Measurements from ENCODE around the gene CNTRL.
"Not testable (repeated sequence)": the region's sequence is repeated elsewhere in the genome, so short reads cannot be mapped to it uniquely, and the experiment has no call there.

The CNTRL gene

DNA sequence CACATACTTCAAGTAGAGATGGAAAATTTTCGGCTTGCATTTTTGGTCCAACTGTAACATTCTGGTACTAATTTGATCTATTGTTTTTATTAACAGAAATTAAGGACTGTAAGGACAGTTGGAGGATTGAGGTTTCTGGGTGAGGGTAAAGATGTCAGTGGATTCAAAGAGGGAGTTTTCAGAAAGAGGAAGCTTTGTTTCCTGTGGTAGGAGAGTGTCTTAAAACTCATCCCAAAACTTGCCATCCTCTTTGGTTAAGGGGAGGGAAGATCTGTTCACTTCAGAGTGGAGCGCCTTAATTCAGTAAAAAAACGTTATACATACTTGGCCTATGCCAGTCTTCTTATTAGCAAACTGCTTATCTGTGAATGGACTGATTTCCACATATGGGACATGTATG is 13.8 kb downstream of the CNTRL start:
- TF ChIP-seq, protein P1, sequence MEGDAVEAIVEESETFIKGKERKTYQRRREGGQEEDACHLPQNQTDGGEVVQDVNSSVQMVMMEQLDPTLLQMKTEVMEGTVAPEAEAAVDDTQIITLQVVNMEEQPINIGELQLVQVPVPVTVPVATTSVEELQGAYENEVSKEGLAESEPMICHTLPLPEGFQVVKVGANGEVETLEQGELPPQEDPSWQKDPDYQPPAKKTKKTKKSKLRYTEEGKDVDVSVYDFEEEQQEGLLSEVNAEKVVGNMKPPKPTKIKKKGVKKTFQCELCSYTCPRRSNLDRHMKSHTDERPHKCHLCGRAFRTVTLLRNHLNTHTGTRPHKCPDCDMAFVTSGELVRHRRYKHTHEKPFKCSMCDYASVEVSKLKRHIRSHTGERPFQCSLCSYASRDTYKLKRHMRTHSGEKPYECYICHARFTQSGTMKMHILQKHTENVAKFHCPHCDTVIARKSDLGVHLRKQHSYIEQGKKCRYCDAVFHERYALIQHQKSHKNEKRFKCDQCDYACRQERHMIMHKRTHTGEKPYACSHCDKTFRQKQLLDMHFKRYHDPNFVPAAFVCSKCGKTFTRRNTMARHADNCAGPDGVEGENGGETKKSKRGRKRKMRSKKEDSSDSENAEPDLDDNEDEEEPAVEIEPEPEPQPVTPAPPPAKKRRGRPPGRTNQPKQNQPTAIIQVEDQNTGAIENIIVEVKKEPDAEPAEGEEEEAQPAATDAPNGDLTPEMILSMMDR (IDR thresholded peaks at IDR 0.05; ENCODE audit: low read depth, low read length), result no peak
- no peak overlapping the region for H3K4me3 ChIP-seq (replicated peaks in 1 of 2; ENCODE audit: low read depth in 2 of 2, low read length in 2 of 2)
- no peak for DNase-seq (ENCODE audit: low read depth in 2 of 2)

DNA sequence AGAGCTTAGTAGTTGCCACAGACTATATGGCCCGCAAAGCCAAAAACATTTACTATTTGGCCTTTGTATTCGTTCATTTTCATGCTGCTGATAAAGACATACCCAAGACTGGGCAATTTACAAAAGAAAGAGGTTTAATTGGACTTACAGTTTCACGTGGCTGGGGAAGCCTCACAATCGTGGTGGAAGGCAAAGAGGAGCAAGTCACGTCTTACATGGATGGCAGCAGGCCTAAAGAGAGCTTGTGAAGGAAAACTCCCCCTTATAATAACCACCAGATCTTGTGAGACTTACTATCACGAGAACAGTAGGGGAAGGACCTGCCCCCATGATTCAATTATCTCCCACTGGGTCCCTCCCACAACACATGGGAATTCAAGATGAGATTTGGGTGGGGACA is 16.0 kb downstream of the CNTRL start:
- DNase-seq (ENCODE audit: low read depth in 2 of 2), result not testable (repeated sequence)

DNA sequence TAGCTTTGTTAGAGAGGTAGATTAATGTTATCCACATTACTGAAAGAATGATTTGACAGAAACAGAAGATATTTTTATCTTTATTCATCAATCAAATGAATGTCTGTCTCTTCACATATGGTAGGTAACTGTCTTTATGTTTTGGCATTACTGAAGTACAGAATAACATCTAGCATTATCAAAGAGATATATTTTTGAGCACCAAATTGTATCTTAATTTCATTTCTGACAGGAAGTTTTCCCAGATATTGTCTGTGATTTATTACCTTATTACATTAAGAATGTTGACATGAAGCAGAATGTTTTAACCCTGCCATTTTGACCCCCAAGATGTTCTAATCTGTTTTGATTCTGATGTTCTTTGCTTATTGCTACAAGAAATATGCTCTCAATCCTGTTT is 20.3 kb downstream of the CNTRL start:
- no peak for DNase-seq (ENCODE audit: low read depth in 2 of 2)
- TF ChIP-seq, protein P1 (IDR thresholded peaks at IDR 0.05; ENCODE audit: low read depth, low read length), result no peak
- no peak overlapping the region for H3K4me3 ChIP-seq (replicated peaks in 1 of 2; ENCODE audit: low read depth in 2 of 2, low read length in 2 of 2)

More for the DNA sequence above, 16.0 kb downstream of the CNTRL start:
- H3K4me3 ChIP-seq (replicated peaks in 1 of 2; ENCODE audit: low read depth in 2 of 2, low read length in 2 of 2), result not testable (repeated sequence)

DNA sequence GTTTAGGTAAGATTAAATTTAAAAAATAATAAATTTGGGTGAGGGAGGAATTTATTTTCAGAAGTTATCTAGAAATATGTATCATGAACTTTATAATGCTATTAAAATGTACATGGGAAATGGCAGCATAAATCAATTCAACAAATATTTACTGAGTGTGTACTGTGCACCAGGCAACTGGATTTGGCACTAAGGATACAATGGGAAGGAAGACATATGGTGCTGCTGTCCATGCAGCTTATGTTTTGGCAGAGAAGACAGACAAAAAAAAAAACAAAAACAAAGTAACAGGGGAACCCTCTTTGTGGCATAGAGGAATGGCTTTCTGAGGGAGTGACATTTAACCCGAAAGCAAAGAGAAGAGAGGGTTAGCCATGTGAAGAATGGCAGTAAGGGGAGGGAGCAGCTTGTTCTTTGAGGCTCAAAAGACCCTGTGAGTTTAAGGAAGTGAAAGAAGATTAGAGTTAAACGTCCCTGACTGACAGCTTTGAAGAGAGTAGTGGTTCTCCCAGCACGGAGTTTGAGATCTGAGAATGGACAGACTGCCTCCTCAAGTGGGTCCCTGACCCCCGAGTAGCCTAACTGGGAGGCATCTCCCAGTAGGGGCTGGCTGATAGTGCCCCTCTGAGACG is 23.9 kb downstream of the CNTRL start:
- no peak for DNase-seq (ENCODE audit: low read depth in 2 of 2)
- no peak overlapping the region for H3K4me3 ChIP-seq (replicated peaks in 1 of 2; ENCODE audit: low read depth in 2 of 2, low read length in 2 of 2)
- TF ChIP-seq, protein P1 (IDR thresholded peaks at IDR 0.05; ENCODE audit: low read depth, low read length), result no peak

DNA sequence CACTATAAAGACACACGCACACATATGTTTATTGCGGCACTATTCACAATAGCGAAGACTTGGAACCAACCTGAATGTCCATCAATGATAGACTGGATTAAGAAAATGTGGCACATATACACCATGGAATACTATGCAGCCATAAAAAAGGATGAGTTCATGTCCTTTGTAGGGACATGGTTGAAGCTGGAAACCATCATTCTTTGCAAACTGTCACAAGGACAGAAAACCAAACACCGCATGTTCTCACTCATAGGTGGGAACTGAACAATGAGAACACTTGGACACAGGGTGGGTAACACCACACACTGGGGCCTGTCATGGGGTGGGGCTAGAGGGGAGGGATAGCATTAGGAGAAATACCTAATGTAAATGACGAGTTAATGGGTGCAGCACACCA is 29.3 kb downstream of the CNTRL start:
- not testable (repeated sequence) for H3K4me3 ChIP-seq (replicated peaks in 1 of 2; ENCODE audit: low read depth in 2 of 2, low read length in 2 of 2); DNase-seq (ENCODE audit: low read depth in 2 of 2)

DNA sequence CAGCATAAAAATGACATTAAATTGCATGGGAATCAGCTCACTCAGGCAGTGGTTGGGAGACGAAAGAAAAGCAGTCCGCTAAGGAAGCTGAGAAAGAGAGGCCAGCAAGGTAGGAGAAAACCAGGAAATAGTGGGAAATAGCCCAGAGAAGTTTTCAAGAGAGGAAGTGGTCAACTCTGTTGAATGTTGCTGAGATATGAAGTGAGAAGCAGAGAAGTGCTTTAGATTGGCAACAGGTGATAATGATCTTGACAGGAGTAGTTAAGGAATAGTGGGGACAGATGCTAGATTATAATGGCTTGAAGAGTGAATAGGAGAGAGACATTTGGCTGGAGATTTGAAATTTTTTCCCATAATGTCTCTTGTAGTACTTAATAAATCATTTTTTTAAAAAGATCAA is 30.8 kb downstream of the CNTRL start:
- TF ChIP-seq, protein P1 (IDR thresholded peaks at IDR 0.05; ENCODE audit: low read depth, low read length), result no peak
- H3K4me3 ChIP-seq (replicated peaks in 1 of 2; ENCODE audit: low read depth in 2 of 2, low read length in 2 of 2), result no peak overlapping the region
- DNase-seq (ENCODE audit: low read depth in 2 of 2), result no peak

DNA sequence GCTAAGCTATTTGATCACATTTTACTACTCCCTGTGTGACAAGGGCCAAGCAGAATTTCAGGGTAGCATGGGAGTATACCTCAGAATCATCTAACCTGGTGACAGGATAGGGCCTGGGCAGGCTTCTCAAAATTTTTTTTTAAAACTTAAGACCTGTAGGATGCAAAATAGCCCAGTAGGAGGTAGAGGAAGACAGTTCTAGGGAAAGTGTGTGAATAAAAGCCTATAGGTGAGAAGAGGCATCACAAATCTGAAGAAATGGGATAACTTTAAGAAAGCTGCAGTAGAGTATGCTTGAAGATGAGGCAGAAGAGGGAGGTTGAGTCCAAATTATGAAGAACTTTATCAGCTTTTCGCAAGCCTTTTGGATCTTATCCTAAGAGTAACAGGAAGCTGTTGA is 32.3 kb downstream of the CNTRL start:
- peak in 1 of 2 donors; percentile 29 for DNase-seq (ENCODE audit: low read depth in 2 of 2)

DNA sequence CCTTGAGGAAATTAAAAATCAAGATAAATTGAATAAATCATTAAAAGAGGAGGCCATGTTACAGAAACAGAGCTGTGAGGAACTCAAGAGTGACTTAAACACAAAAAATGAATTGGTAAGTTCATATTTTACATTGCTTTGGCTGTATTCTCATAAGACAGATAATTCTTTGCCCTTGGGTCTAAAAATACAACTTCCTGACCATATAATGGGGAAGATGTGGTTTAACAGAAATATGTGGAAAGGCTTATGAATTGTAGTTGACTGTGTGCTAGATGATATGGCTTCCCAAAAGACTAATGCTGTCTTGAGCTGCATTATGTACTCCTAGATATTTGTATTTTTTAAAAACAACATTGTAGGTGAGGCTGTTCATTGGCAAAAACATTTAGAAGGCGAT is 33.1 kb downstream of the CNTRL start:
- TF ChIP-seq, protein P1 (IDR thresholded peaks at IDR 0.05; ENCODE audit: low read depth, low read length), result no peak
- no peak for DNase-seq (ENCODE audit: low read depth in 2 of 2)
- H3K4me3 ChIP-seq (replicated peaks in 1 of 2; ENCODE audit: low read depth in 2 of 2, low read length in 2 of 2), result no peak overlapping the region

More for the DNA sequence above, 32.3 kb downstream of the CNTRL start:
- TF ChIP-seq, protein P1 (IDR thresholded peaks at IDR 0.05; ENCODE audit: low read depth, low read length), result peak; percentile 25
- H3K4me3 ChIP-seq (replicated peaks in 1 of 2; ENCODE audit: low read depth in 2 of 2, low read length in 2 of 2), result no peak overlapping the region
